Naive thymus-derived CD4-positive, alpha-beta T cell (primary cell): ENCODE measurements around the gene ACOX1. TPM values are rescaled to one million over a fixed set of nuclear protein-coding genes. Genes with fewer than 3 reads are reported as not detected.

Experiments
- polyA plus RNA-seq, 2 donors: library from polyadenylated mRNA; unstranded; fragments of 300-500 nt; fragmentation: Illumina TruSeq; gene quantifications; one replicate each; pipeline ENCODE4 v1.2.3, GENCODE V29; 2021
- total RNA-seq, 6 experiments: library from RNA in 5 of 6; stranded (reverse) in 5 of 6; gene quantifications; 1 replicate in 5 of 6; 2 replicates in 1 of 6; pipeline ENCODE4 v1.2.3 and lab custom pipeline; 2021 to 2026

The ACOX1 gene
- total and polyA plus RNA-seq, 7 experiments from 2014 or later: 12.5 to 35.0 (median 30.9) TPM

Other genes with a start within 250 kb of the ACOX1 start
- gene GALK1, start 214.0 kb downstream of the ACOX1 start, total RNA-seq: 10 to 100 TPM in 4 of 5 experiments, 1 to 10 TPM in 1; 9.9 to 42.9 (median 22.1) TPM
- gene GALK1, start 214.0 kb downstream of the ACOX1 start, polyA plus RNA-seq: 10 to 100 TPM; 12.8 to 18.9 TPM
- gene UNK, start 194.4 kb downstream of the ACOX1 start, total RNA-seq: 10 to 100 TPM; 32.0 to 49.8 (median 41.0) TPM
- 10 to 100 TPM; 21.5 to 22.1 TPM for gene UNK, start 194.4 kb downstream of the ACOX1 start, polyA plus RNA-seq
- 100 to 1,000 TPM; 145 to 201 (median 152) TPM for gene UNC13D, start 134.8 kb downstream of the ACOX1 start, total RNA-seq
- gene UNC13D, start 134.8 kb downstream of the ACOX1 start, polyA plus RNA-seq: 10 to 100 TPM; 44.5 to 83.3 TPM
- gene WBP2, start 123.8 kb downstream of the ACOX1 start, total RNA-seq: 100 to 1,000 TPM in 3 of 5 experiments, 10 to 100 TPM in 2; 87.7 to 159 (median 112) TPM
- gene WBP2, start 123.8 kb downstream of the ACOX1 start, polyA plus RNA-seq: 10 to 100 TPM; 84.8 to 99.4 TPM
- gene TRIM47, start 100.6 kb downstream of the ACOX1 start, total RNA-seq: 10 to 100 TPM in 1 of 5 experiments, 1 to 10 TPM in 4; 2.5 to 25.6 (median 8.7) TPM
- 1 to 10 TPM; 6.3 to 7.7 TPM for gene TRIM47, start 100.6 kb downstream of the ACOX1 start, polyA plus RNA-seq
- 10 to 100 TPM; 20.9 to 37.7 (median 29.6) TPM for gene TRIM65, start 82.2 kb downstream of the ACOX1 start, total RNA-seq
- gene TRIM65, start 82.2 kb downstream of the ACOX1 start, polyA plus RNA-seq: 10 to 100 TPM; 14.9 to 29.6 TPM
- gene MRPL38, start 74.3 kb downstream of the ACOX1 start, total RNA-seq: 100 to 1,000 TPM in 4 of 5 experiments, 10 to 100 TPM in 1; 81.0 to 154 (median 128) TPM
- gene MRPL38, start 74.3 kb downstream of the ACOX1 start, polyA plus RNA-seq: 10 to 100 TPM; 64.6 to 72.2 TPM
- 10 to 100 TPM; 19.9 to 48.1 (median 29.0) TPM for gene FBF1, start 38.1 kb downstream of the ACOX1 start, total RNA-seq
- 1 to 10 TPM; 2.5 to 7.2 TPM for gene FBF1, start 38.1 kb downstream of the ACOX1 start, polyA plus RNA-seq
- 10 to 100 TPM; 13.1 to 20.1 (median 13.8) TPM for gene TEN1, start 74 bp upstream of the ACOX1 start, total RNA-seq
- gene TEN1, start 74 bp upstream of the ACOX1 start, polyA plus RNA-seq: 10 to 100 TPM; 12.8 to 16.0 TPM
- 1 to 10 TPM; 6.9 to 9.9 (median 9.1) TPM for gene CDK3, start 21.7 kb upstream of the ACOX1 start, total RNA-seq
- gene CDK3, start 21.7 kb upstream of the ACOX1 start, polyA plus RNA-seq: under 1 TPM; 0.28 to 0.55 TPM
- 1 to 10 TPM in 2 of 5 experiments, under 1 TPM in 3; 0.07 to 2.7 (median 0.39) TPM for gene EVPL, start 48.1 kb upstream of the ACOX1 start, total RNA-seq
- gene EVPL, start 48.1 kb upstream of the ACOX1 start, polyA plus RNA-seq: under 1 TPM in 1 of 2 donors, not detected in 1; 0.08 TPM
- gene SRP68, start 93.4 kb upstream of the ACOX1 start, total RNA-seq: 100 to 1,000 TPM in 1 of 5 experiments, 10 to 100 TPM in 4; 70.8 to 105 (median 91.9) TPM
- 10 to 100 TPM; 69.6 to 94.0 TPM for gene SRP68, start 93.4 kb upstream of the ACOX1 start, polyA plus RNA-seq
- gene GALR2, start 95.6 kb upstream of the ACOX1 start, total RNA-seq: 1 to 10 TPM in 2 of 5 experiments, not detected in 3; 1.0 to 1.2 TPM
- under 1 TPM in 1 of 2 donors, not detected in 1; 0.13 TPM for gene GALR2, start 95.6 kb upstream of the ACOX1 start, polyA plus RNA-seq
- gene ZACN, start 100.0 kb upstream of the ACOX1 start, total RNA-seq: 1 to 10 TPM in 1 of 5 experiments, under 1 TPM in 3, not detected in 1; 0.24 to 1.1 (median 0.28) TPM
- gene ZACN, start 100.0 kb upstream of the ACOX1 start, polyA plus RNA-seq: 1 to 10 TPM; 2.3 to 4.6 TPM
- gene EXOC7, start 124.6 kb upstream of the ACOX1 start, total RNA-seq: 100 to 1,000 TPM; 112 to 204 (median 160) TPM
- 10 to 100 TPM; 46.6 to 73.3 TPM for gene EXOC7, start 124.6 kb upstream of the ACOX1 start, polyA plus RNA-seq
- 1 to 10 TPM in 4 of 5 experiments, under 1 TPM in 1; 0.29 to 2.2 (median 1.4) TPM for gene FOXJ1, start 162.1 kb upstream of the ACOX1 start, total RNA-seq
- 1 to 10 TPM in 1 of 2 donors, under 1 TPM in 1; 0.27 to 1.0 TPM for gene FOXJ1, start 162.1 kb upstream of the ACOX1 start, polyA plus RNA-seq